ENCODE results near the gene ZC3H4.

The ZC3H4 gene

DNA sequence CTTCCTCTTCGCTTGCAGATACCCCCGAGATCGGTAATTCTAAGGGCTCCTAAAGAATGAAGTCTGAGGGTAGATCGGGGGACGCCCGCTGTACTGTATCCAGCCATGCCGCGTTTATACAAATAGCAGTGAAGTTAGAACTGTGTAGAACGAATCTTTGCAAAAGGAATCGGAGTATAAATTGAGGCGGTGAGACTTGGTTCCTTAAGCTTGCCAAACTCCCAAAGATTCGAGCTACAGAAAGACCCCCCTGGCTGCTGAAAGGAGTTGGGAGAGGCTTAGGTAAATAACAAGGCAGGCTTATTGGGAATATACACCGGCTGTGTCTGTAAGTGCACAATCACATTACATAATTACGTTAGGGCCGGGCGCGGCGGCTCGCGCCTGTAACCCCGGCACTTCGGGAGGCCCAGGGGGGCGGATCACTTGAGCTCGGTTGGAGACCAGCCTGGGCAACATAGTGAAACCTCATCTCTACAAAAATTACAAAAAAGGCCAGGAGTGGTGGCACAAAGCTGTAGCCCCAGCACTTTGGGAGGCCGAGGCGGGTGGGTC is 77.4 kb downstream of the ZC3H4 start:
- in situ Hi-C loops (cut with MboI; ENCODE audit: low sequenced_read_pairs, unreplicated experiment), result no loop called here
- no peak for TF ChIP-seq CTCF (IDR thresholded peaks at IDR 0.05; ENCODE audit: borderline replicate concordance, control extremely low read depth, extremely low read depth, insufficient read depth, missing control alignments)
- DNase-seq (ENCODE audit: low spot score), result no peak

- peak; percentile 96 for TF ChIP-seq CTCF (IDR thresholded peaks at IDR 0.05; ENCODE audit: borderline replicate concordance, control extremely low read depth, extremely low read depth, insufficient read depth, missing control alignments)
- peak; percentile 98 for DNase-seq (ENCODE audit: low spot score)
- in situ Hi-C loops (cut with MboI; ENCODE audit: low sequenced_read_pairs, unreplicated experiment), result no loop called here
These were observed 78.2 kb downstream of the ZC3H4 start for GRCh38 chr19:47035127-47036096.

DNA sequence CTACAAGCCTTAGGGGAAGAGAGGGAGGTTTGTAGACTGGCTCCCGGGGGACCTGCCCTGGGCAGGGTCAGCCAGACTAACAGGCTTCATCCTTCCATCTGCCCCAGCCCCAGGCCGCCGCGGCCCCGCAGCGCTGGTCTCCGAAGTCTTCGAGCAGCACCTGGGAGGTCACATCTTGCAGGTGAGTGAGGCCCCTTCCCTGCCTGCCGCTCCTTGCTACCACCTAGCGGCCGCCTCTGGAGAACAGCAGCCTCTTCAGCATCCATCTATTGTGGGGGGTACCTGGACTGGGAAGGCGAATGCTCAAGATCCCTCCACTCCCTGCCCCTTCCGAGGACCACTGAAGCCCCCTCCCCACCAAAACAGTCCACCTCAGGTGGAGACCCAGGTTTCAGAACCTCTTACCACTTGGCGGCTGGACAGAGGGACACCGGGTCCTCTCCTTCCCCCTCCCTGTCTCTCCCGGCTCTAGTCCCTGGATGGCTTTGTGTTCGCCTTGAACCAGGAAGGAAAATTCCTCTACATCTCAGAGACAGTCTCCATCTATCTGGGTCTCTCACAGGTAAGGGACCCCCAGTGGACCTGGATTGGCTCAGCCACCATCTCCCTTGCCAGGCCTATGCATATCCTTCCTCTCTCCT is 81.3 kb downstream of the ZC3H4 start:
- DNase-seq (ENCODE audit: low spot score), result peak; percentile 85
- in situ Hi-C loops (cut with MboI; ENCODE audit: low sequenced_read_pairs, unreplicated experiment), result no loop called here
- peak; percentile 87 for TF ChIP-seq CTCF (IDR thresholded peaks at IDR 0.05; ENCODE audit: borderline replicate concordance, control extremely low read depth, extremely low read depth, insufficient read depth, missing control alignments)

- in situ Hi-C loops (cut with MboI; ENCODE audit: low sequenced_read_pairs, unreplicated experiment), result no loop called here
- no peak for TF ChIP-seq CTCF (IDR thresholded peaks at IDR 0.05; ENCODE audit: borderline replicate concordance, control extremely low read depth, extremely low read depth, insufficient read depth, missing control alignments)
- no peak for DNase-seq (ENCODE audit: low spot score)
These were observed 85.4 kb downstream of the ZC3H4 start for GRCh38 chr19:47028195-47028601.

- no peak for DNase-seq (ENCODE audit: low spot score)
- in situ Hi-C loops (cut with MboI; ENCODE audit: low sequenced_read_pairs, unreplicated experiment), result no loop called here
- TF ChIP-seq CTCF (IDR thresholded peaks at IDR 0.05; ENCODE audit: borderline replicate concordance, control extremely low read depth, extremely low read depth, insufficient read depth, missing control alignments), result no peak
These were observed 85.9 kb downstream of the ZC3H4 start for GRCh38 chr19:47027586-47028088.

GRCh38 chr19:47026889-47027288 is 86.7 kb downstream of the ZC3H4 start:
- TF ChIP-seq CTCF (IDR thresholded peaks at IDR 0.05; ENCODE audit: borderline replicate concordance, control extremely low read depth, extremely low read depth, insufficient read depth, missing control alignments), result no peak
- DNase-seq (ENCODE audit: low spot score), result no peak
- in situ Hi-C loops (cut with MboI; ENCODE audit: low sequenced_read_pairs, unreplicated experiment), result no loop called here

Measured in GM13976 (cell line).